H9 (cell line): ENCODE results near the gene ACOT8. TPM values are rescaled to one million over a fixed set of nuclear protein-coding genes. Genes with fewer than 3 reads are reported as not detected.

Experiments
- DNase-seq: peaks from one replicate; pipeline ENCODE4 v3.0.0-alpha.2; 2017
- H2AFZ ChIP-seq: one replicate; pipeline ENCODE4 v1.6.1; 2013; ENCODE audit warnings: mild to moderate bottlenecking, low read length, control low read depth, moderate library complexity
- H2AK5ac ChIP-seq: 2 replicates; pipeline ENCODE4 v1.6.1; 2013; ENCODE audit warnings: low read length, control low read depth, mixed read lengths; ENCODE audit not compliant: insufficient read length
- H2BK120ac ChIP-seq: one replicate; pipeline ENCODE4 v1.6.1; 2013; ENCODE audit warnings: low read depth, mild to moderate bottlenecking, low read length, control low read depth, inconsistent platforms; ENCODE audit not compliant: poor library complexity, severe bottlenecking
- H2BK12ac ChIP-seq: 2 replicates; pipeline ENCODE4 v1.6.1; 2013; ENCODE audit warnings: low read length, control low read depth, mixed read lengths, low read depth; ENCODE audit not compliant: insufficient read length
- H2BK15ac ChIP-seq: 2 replicates; pipeline ENCODE4 v1.6.1; 2013; ENCODE audit warnings: low read depth, low read length, control low read depth
- H2BK20ac ChIP-seq: one replicate; pipeline ENCODE4 v1.6.1; 2013; ENCODE audit warnings: low read depth, mild to moderate bottlenecking, low read length, control low read depth, inconsistent platforms; ENCODE audit not compliant: poor library complexity, severe bottlenecking
- H2BK5ac ChIP-seq: 2 replicates; pipeline ENCODE4 v1.6.1; 2013; ENCODE audit warnings: low read length, control low read depth, mixed read lengths; ENCODE audit not compliant: insufficient read length
- H3K14ac ChIP-seq: 2 replicates; pipeline ENCODE4 v1.6.1; 2013; ENCODE audit warnings: low read length, control low read depth; ENCODE audit not compliant: insufficient read depth
- H3K18ac ChIP-seq: 2 replicates; pipeline ENCODE4 v1.6.1; 2013; ENCODE audit warnings: low read depth, mild to moderate bottlenecking, mixed read lengths, low read length, control low read depth; ENCODE audit not compliant: insufficient read length
- H3K23ac ChIP-seq: 2 replicates; pipeline ENCODE4 v1.6.1; 2013; ENCODE audit warnings: low read length, control low read depth, mixed read lengths, low read depth; ENCODE audit not compliant: insufficient read length
- H3K23me2 ChIP-seq: 2 replicates; pipeline ENCODE4 v1.6.1; 2013; ENCODE audit warnings: low read depth, mild to moderate bottlenecking, mixed read lengths, low read length, control low read depth; ENCODE audit not compliant: insufficient read length, poor library complexity, severe bottlenecking
- H3K27ac ChIP-seq: 2 replicates; pipeline ENCODE4 v1.5.1; 2013; ENCODE audit warnings: low read length, control low read depth, mixed read lengths, low read depth; ENCODE audit not compliant: insufficient read length
- H3K27me3 ChIP-seq: 2 replicates; pipeline ENCODE4 v1.6.1; 2013; ENCODE audit warnings: low read length, control low read depth, inconsistent platforms; ENCODE audit not compliant: insufficient read depth
- H3K4ac ChIP-seq: 2 replicates; pipeline ENCODE4 v1.6.1; 2013; ENCODE audit warnings: low read depth, mild to moderate bottlenecking, control low read depth, inconsistent platforms, low read length, moderate library complexity
- H3K4me1 ChIP-seq: 2 replicates; pipeline ENCODE4 v1.6.1; 2013; ENCODE audit warnings: low read length, control low read depth, inconsistent platforms; ENCODE audit not compliant: insufficient read depth
- H3K4me2 ChIP-seq: 2 replicates; pipeline ENCODE4 v1.6.1; 2013; ENCODE audit warnings: low read length, control low read depth, mixed read lengths; ENCODE audit not compliant: insufficient read length, insufficient read depth
- H3K56ac ChIP-seq: 2 replicates; pipeline ENCODE4 v1.6.1; 2013; ENCODE audit warnings: low read depth, mild to moderate bottlenecking, mixed read lengths, low read length, control low read depth; ENCODE audit not compliant: insufficient read length
- H3K79me1 ChIP-seq: 2 replicates; pipeline ENCODE4 v1.6.1; 2013; ENCODE audit warnings: low read depth, mild to moderate bottlenecking, moderate library complexity, low read length, control low read depth, inconsistent platforms; ENCODE audit not compliant: insufficient read depth, poor library complexity, severe bottlenecking
- H3K79me2 ChIP-seq: 2 replicates; pipeline ENCODE4 v1.6.1; 2013; ENCODE audit warnings: low read length, control low read depth, inconsistent platforms; ENCODE audit not compliant: insufficient read depth
- H3K9ac ChIP-seq: 2 replicates; pipeline ENCODE4 v1.6.1; 2013; ENCODE audit warnings: low read length, control low read depth, mixed read lengths; ENCODE audit not compliant: insufficient read length; ENCODE audit errors: extremely low read depth
- H3K9me3 ChIP-seq: one replicate; pipeline ENCODE4 v1.6.1; 2013; ENCODE audit warnings: low read depth, low read length, inconsistent platforms; ENCODE audit not compliant: control insufficient read depth
- H3T11ph ChIP-seq: one replicate; pipeline ENCODE4 v1.6.1; 2013; ENCODE audit warnings: mild to moderate bottlenecking, low read length, control low read depth, inconsistent platforms
- H4K20me1 ChIP-seq: one replicate; pipeline ENCODE4 v1.6.1; 2013; ENCODE audit not compliant: control insufficient read depth, insufficient read length, insufficient read depth
- H4K5ac ChIP-seq: 2 replicates; pipeline ENCODE4 v1.6.1; 2013; ENCODE audit warnings: low read depth, mild to moderate bottlenecking, mixed read lengths, low read length, control low read depth; ENCODE audit not compliant: insufficient read length
- H4K8ac ChIP-seq: replicated peaks from 2 replicates; pipeline ENCODE4 v1.6.1; 2013; ENCODE audit warnings: low read length, control low read depth, mixed read lengths, low read depth; ENCODE audit not compliant: insufficient read length
- H4K91ac ChIP-seq: 2 replicates; pipeline ENCODE4 v1.6.1; 2013; ENCODE audit warnings: low read depth, mild to moderate bottlenecking, moderate library complexity, mixed read lengths, low read length, control low read depth; ENCODE audit not compliant: insufficient read length
- H3K27ac Mint-ChIP-seq, 3 experiments: 2 replicates in 2 of 3; 3 replicates in 1 of 3; pipeline ENCODE4 v1.8.0; 2020 to 2021; ENCODE audit warnings: mixed read lengths in 3 of 3, mild to moderate bottlenecking in 1 of 3, moderate library complexity in 1 of 3
- H3K27me3 Mint-ChIP-seq: 2 replicates; pipeline ENCODE4 v1.8.0; 2021; ENCODE audit warnings: low read depth, mild to moderate bottlenecking, moderate library complexity, mixed read lengths
- H3K36me3 Mint-ChIP-seq, 3 experiments: 2 replicates in 2 of 3; 3 replicates in 1 of 3; pipeline ENCODE4 v1.8.0; 2020 to 2021; ENCODE audit warnings: low read depth in 3 of 3, mixed read lengths in 3 of 3; ENCODE audit not compliant: insufficient read depth in 1 of 3
- H3K4me1 Mint-ChIP-seq, 2 experiments: 2 replicates each; pipeline ENCODE4 v1.8.0; 2020; ENCODE audit warnings: mixed read lengths in 2 of 2
- H3K4me3 Mint-ChIP-seq, 2 experiments: 2 replicates in 1 of 2; 3 replicates in 1 of 2; pipeline ENCODE4 v1.8.0; 2020 to 2021; ENCODE audit warnings: mild to moderate bottlenecking in 2 of 2, mixed read lengths in 2 of 2, moderate library complexity in 1 of 2
- H3K9me3 Mint-ChIP-seq, 2 experiments: 2 replicates in 1 of 2; 3 replicates in 1 of 2; pipeline ENCODE4 v1.8.0; 2020; ENCODE audit warnings: mild to moderate bottlenecking in 2 of 2, mixed read lengths in 2 of 2, moderate library complexity in 1 of 2
- WGBS: extraction: QIAGEN DNeasy Blood & Tissue Kit; methylation state at CpG from one replicate; pipeline ENCODE4 v1.1.7; 2013; ENCODE audit warnings: missing lambda C conversion rate, low lambda C conversion rate, mixed read lengths; ENCODE audit not compliant: insufficient read length; ENCODE audit errors: extremely low coverage; 5-methylcytosine and 5-hydroxymethylcytosine counted together
- total RNA-seq: library from RNA; stranded (reverse); gene quantifications from 2 replicates; pipeline ENCODE4 v1.2.1, GENCODE V29; 2021
- TF ChIP-seq, protein P1 (sequence below): fragments of 200-600 bp; sonication (generic); conservative IDR thresholded peaks from 3 replicates; pipeline ENCODE4 v1.8.0; 2021; ENCODE audit warnings: antibody characterized with exemption, mild to moderate bottlenecking

The ACOT8 gene
- total RNA-seq, 1 experiment from 2014 or later, result 26.7 TPM

DNA sequence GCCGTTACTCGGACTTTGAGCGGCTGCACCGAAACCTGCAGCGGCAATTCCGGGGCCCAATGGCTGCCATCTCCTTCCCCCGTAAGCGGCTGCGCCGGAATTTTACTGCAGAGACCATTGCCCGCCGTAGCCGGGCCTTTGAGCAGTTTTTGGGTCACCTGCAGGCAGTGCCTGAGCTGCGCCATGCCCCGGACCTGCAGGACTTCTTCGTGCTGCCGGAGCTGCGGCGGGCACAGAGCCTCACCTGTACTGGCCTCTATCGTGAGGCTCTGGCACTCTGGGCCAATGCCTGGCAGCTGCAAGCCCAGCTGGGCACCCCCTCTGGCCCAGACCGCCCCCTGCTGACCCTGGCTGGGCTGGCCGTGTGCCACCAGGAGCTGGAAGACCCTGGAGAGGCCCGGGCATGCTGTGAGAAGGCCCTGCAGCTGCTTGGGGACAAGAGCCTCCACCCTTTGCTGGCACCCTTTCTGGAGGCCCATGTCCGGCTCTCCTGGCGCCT lies 16.4 kb downstream of the ACOT8 start:
- TF ChIP-seq, protein P1, sequence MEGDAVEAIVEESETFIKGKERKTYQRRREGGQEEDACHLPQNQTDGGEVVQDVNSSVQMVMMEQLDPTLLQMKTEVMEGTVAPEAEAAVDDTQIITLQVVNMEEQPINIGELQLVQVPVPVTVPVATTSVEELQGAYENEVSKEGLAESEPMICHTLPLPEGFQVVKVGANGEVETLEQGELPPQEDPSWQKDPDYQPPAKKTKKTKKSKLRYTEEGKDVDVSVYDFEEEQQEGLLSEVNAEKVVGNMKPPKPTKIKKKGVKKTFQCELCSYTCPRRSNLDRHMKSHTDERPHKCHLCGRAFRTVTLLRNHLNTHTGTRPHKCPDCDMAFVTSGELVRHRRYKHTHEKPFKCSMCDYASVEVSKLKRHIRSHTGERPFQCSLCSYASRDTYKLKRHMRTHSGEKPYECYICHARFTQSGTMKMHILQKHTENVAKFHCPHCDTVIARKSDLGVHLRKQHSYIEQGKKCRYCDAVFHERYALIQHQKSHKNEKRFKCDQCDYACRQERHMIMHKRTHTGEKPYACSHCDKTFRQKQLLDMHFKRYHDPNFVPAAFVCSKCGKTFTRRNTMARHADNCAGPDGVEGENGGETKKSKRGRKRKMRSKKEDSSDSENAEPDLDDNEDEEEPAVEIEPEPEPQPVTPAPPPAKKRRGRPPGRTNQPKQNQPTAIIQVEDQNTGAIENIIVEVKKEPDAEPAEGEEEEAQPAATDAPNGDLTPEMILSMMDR, result no peak
- Histone ChIP-seq H3K23ac (no peak overlapping the region), H2BK20ac (no peak overlapping the region), H2BK120ac (no peak overlapping the region), H4K20me1 (no peaks in the 10 kb centered on the region), H3K27ac (no peak overlapping the region), H2AK5ac (no peak overlapping the region), H3K79me2 (no peaks in the 10 kb centered on the region), H4K91ac (no peak overlapping the region), H3K79me1 (no peaks in the 10 kb centered on the region), H3K14ac (no peak overlapping the region), H2AFZ (no peak overlapping the region), H3K9me3 (no peaks in the 10 kb centered on the region), H3K56ac (no peak overlapping the region), H3K27me3 (no peaks in the 10 kb centered on the region), H3K18ac (no peak overlapping the region), H3K4me1 (no peaks in the 10 kb centered on the region), H2BK12ac (no peak overlapping the region), H3K9ac (no peak overlapping the region), H2BK15ac (no peak overlapping the region), H2BK5ac (no peak overlapping the region), H4K8ac (no peak overlapping the region), H3K23me2 (peaks cover 3% of the 10 kb centered on the region), H3T11ph (no peak overlapping the region), H3K4ac (no peak overlapping the region), H4K5ac (no peak overlapping the region), H3K4me2 (no peak overlapping the region)
- no peak overlapping the region; a peak in 1 of 7 replicates for H3K27ac Mint-ChIP-seq
- peaks cover 2 to 3% of the 10 kb centered on the region in 2 experiments; a peak in 2 of 4 replicates for H3K4me1 Mint-ChIP-seq
- H3K36me3 Mint-ChIP-seq, result peaks cover 7 to 63% (median 46%) of the 10 kb centered on the region in 3 experiments
- H3K9me3 Mint-ChIP-seq, result no peaks in the 10 kb centered on the region
- no peak for DNase-seq
- no peaks in the 10 kb centered on the region for H3K27me3 Mint-ChIP-seq
- no CpG with 5 or more reads among the region's 25 CpGs for WGBS
- no peak overlapping the region for H3K4me3 Mint-ChIP-seq
